Lung (tissue), 12 donors: ENCODE results near the gene EPN1. TPM values are rescaled to one million over a fixed set of nuclear protein-coding genes. Genes with fewer than 3 reads are reported as not detected.

Source experiments
- ATAC-seq: fragments of 200-7000 bp; cut with Tn5 transposase; one replicate; pipeline ENCODE4 v1.9.1; 2020; ENCODE audit warnings: moderate number of reproducible peaks; ENCODE audit not compliant: insufficient read depth, low FRiP score
- DNase-seq, 3 donors: peaks; one replicate each; pipeline ENCODE4 v3.0.0-alpha.2; 2013 to 2017
- H3K27ac ChIP-seq, 2 donors: one replicate each; pipeline ENCODE4 v1.5.1; 2013; ENCODE audit warnings: mild to moderate bottlenecking in 2 of 2, moderate library complexity in 2 of 2, control low read depth in 1 of 2, inconsistent platforms in 1 of 2, low read depth in 1 of 2, low read length in 1 of 2
- H3K27me3 ChIP-seq, 3 donors: one replicate each; pipeline ENCODE4 v1.5.1; 2013; ENCODE audit warnings: low read length in 2 of 3; ENCODE audit not compliant: control insufficient read depth in 3 of 3, insufficient read depth in 3 of 3
- H3K36me3 ChIP-seq, 4 donors: one replicate each; pipeline ENCODE4 v1.5.1; 2013; ENCODE audit warnings: low read length in 4 of 4, mild to moderate bottlenecking in 1 of 4, moderate library complexity in 1 of 4; ENCODE audit not compliant: control insufficient read depth in 4 of 4, insufficient read depth in 4 of 4
- H3K4me1 ChIP-seq, 5 donors: one replicate each; pipeline ENCODE4 v1.5.1; 2013; ENCODE audit warnings: low read length in 5 of 5, mild to moderate bottlenecking in 2 of 5, moderate library complexity in 1 of 5; ENCODE audit not compliant: control insufficient read depth in 5 of 5, insufficient read depth in 5 of 5
- H3K4me3 ChIP-seq: one replicate; pipeline ENCODE4 v1.5.1; 2013; ENCODE audit warnings: mild to moderate bottlenecking, control low read depth, moderate library complexity
- H3K9ac ChIP-seq, 2 donors: one replicate each; pipeline ENCODE4 v1.5.1; 2013; ENCODE audit warnings: low read length in 2 of 2, control low read depth in 1 of 2; ENCODE audit not compliant: insufficient read depth in 1 of 2
- H3K9me3 ChIP-seq, 4 donors: one replicate each; pipeline ENCODE4 v1.5.1; 2013; ENCODE audit warnings: low read length in 3 of 4, mild to moderate bottlenecking in 1 of 4, moderate library complexity in 1 of 4; ENCODE audit not compliant: control insufficient read depth in 4 of 4, insufficient read depth in 3 of 4
- CTCF ChIP-seq: IDR thresholded peaks from 2 replicates; pipeline ENCODE4 v1.5.1; 2012; ENCODE audit warnings: mild to moderate bottlenecking; ENCODE audit errors: control extremely low read depth, extremely low read depth
- WGBS, 2 donors: extraction: QIAGEN DNeasy Blood & Tissue Kit; methylation state at CpG; one replicate each; pipeline ENCODE4 v1.1.7; 2013; 5-methylcytosine and 5-hydroxymethylcytosine counted together
- polyA plus RNA-seq, 2 donors: library from polyadenylated mRNA; stranded (reverse); fragments of 200-250 nt; gene quantifications; one replicate each; pipeline ENCODE4 v1.2.1, GENCODE V29; 2013
- total RNA-seq, 2 donors: library from RNA; depleted of rRNA in 1 of 2; stranded (reverse); fragments of >200 nt in 1 of 2; gene quantifications; one replicate each; pipeline ENCODE4 v1.2.1, GENCODE V29; 2014 to 2021
- donor health status: control.
- donor health status: control.
- donor health status: Bipolar disorder and iron deficiency.
- donor health status: healthy.
- donor health status: DM: yes; HTN: yes; CAD: no.

EPN1 gene
- total and polyA plus RNA-seq, 4 donors, result 84.8 to 140 (median 99.5) TPM

GRCh38 chr19:55656988-55657747 lies 17.9 kb upstream of the EPN1 start:
- no peak overlapping the region for H3K27ac ChIP-seq
- H3K4me1 ChIP-seq, result peaks cover 13 to 31% (median 20%) of the 10 kb centered on the region in 5 donors
- H3K27me3 ChIP-seq, result no peaks in the 10 kb centered on the region
- no peak for ATAC-seq
- WGBS, 2 donors, result 43 to 53% methylated on average over 18 of the region's 18 CpGs
- H3K36me3 ChIP-seq, result peaks cover 12 to 34% (median 15%) of the 10 kb centered on the region in 4 donors
- no peaks in the 10 kb centered on the region for H3K9me3 ChIP-seq
- H3K4me3 ChIP-seq, result no peak overlapping the region
- DNase-seq, result no peak
- H3K9ac ChIP-seq, result peak overlapping the region in 1 of 2 donors; percentile 70
- TF ChIP-seq CTCF, result no peak

- Histone ChIP-seq H3K27ac (no peak overlapping the region), H3K4me3 (no peak overlapping the region), H3K4me1 (peaks cover 13 to 31% (median 20%) of the 10 kb centered on the region in 5 donors), H3K36me3 (peaks cover 14 to 49% (median 27%) of the 10 kb centered on the region in 4 donors), H3K27me3 (no peaks in the 10 kb centered on the region), H3K9ac (no peak overlapping the region), H3K9me3 (no peaks in the 10 kb centered on the region)
- DNase-seq, result no peak
- ATAC-seq, result no peak
- WGBS, 2 donors, result 92 to 94% methylated on average over 37 of the region's 37 CpGs
- no peak for TF ChIP-seq CTCF
Measured at GRCh38 chr19:55658846-55659459, 16.1 kb upstream of the EPN1 start.

GRCh38 chr19:55659822-55660221 lies 15.2 kb upstream of the EPN1 start:
- Histone ChIP-seq H3K27me3 (no peaks in the 10 kb centered on the region), H3K4me1 (peaks cover 13 to 31% (median 20%) of the 10 kb centered on the region in 5 donors), H3K9me3 (no peaks in the 10 kb centered on the region), H3K9ac (no peak overlapping the region), H3K36me3 (peaks cover 19 to 57% (median 31%) of the 10 kb centered on the region in 4 donors), H3K27ac (no peak overlapping the region), H3K4me3 (no peak overlapping the region)
- ATAC-seq (no peak), DNase-seq (no peak)
- WGBS, 2 donors, result 61 to 65% methylated on average over 9 of the region's 9 CpGs
- TF ChIP-seq CTCF, result no peak
